B cell (primary cell): Measurements from ENCODE around the gene IL1R1.

Experiments used
- CTCF ChIP-seq: fragments of 200-600 bp; IDR thresholded peaks from one replicate; pipeline ENCODE4 v1.8.0; 2022; ENCODE audit warnings: antibody characterized with exemption, mild to moderate bottlenecking
- EZH2 ChIP-seq: IDR thresholded peaks from 2 replicates; pipeline ENCODE4 v1.6.1; 2012; ENCODE audit warnings: borderline replicate concordance, low read depth, mild to moderate bottlenecking, moderate library complexity, low read length; ENCODE audit not compliant: insufficient read depth, poor library complexity, severe bottlenecking

GRCh38 chr2:102131564-102131963 is 11.0 kb upstream of the IL1R1 start:
- TF ChIP-seq CTCF = no peak
- no peak for TF ChIP-seq EZH2
